Natural killer cell treated with Interleukin-12 subunit alpha and Interleukin-12 subunit beta and Interleukin-15 and Interleukin-18, amount 100 ng/mL, for 72 hours (primary cell): ENCODE results near the gene BAIAP3. TPM values are rescaled to one million over a fixed set of nuclear protein-coding genes. Genes with fewer than 3 reads are reported as not detected.

Source experiments
- ATAC-seq, 2 donors: fragments of 150-1000 bp; cut with Tn5 transposase in 1 of 2; sonication (Bioruptor Pico), chemical (Tn5 transposase) in 1 of 2; 2 replicates each; pipeline ENCODE4 v1.10.0; 2021
- DNase-seq: peaks from one replicate; pipeline ENCODE4 v3.0.0; 2022; ENCODE audit warnings: low spot score
- H3K27ac Mint-ChIP-seq, 2 donors: 1 replicate in 1 of 2; 2 replicates in 1 of 2; pipeline ENCODE4 v1.8.0; 2022; ENCODE audit warnings: mixed read lengths in 2 of 2, mild to moderate bottlenecking in 1 of 2, moderate library complexity in 1 of 2
- H3K27me3 Mint-ChIP-seq, 2 donors: 1 replicate in 1 of 2; 2 replicates in 1 of 2; pipeline ENCODE4 v1.8.0; 2022; ENCODE audit warnings: mixed read lengths in 2 of 2
- H3K36me3 Mint-ChIP-seq: one replicate; pipeline ENCODE4 v1.8.0; 2022; ENCODE audit warnings: mixed read lengths
- H3K4me1 Mint-ChIP-seq, 2 donors: 1 replicate in 1 of 2; 2 replicates in 1 of 2; pipeline ENCODE4 v1.8.0; 2022; ENCODE audit warnings: low read depth in 2 of 2, mixed read lengths in 2 of 2, mild to moderate bottlenecking in 1 of 2
- H3K4me3 Mint-ChIP-seq: one replicate; pipeline ENCODE4 v1.8.0; 2022; ENCODE audit warnings: mixed read lengths
- H3K9me3 Mint-ChIP-seq: 2 replicates; pipeline ENCODE4 v1.8.0; 2022; ENCODE audit warnings: mixed read lengths
- total RNA-seq, 2 donors: library from RNA; stranded (reverse); gene quantifications; one replicate each; pipeline ENCODE4 v1.2.3, GENCODE V29; 2022

Gene BAIAP3
- total RNA-seq, 2 donors from 2014 or later: 0.17 to 0.31 TPM

DNA sequence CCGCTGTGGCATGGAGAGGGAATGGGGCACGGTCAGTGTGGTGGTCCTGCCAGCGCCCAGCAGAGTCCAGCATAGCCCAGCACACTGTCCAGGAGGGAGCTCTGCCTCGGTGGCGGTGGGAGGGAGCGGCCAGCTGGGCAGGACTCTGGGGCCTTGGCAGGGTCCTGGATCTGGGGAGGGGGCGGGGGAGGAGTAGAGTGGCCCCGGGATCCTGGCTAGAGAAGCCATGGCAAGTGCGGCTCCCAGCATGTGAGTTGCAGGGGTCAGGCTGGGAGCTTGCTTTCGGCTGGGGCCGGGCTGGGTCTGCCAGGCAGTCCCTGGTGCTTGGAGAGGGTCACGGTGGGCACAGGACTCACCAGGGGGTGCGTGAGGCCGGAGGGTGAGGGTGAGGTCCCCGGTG is 22.1 kb downstream of the BAIAP3 start:
- no peak for ATAC-seq
- no peaks in the 10 kb centered on the region for H3K36me3 Mint-ChIP-seq
- H3K9me3 Mint-ChIP-seq: no peaks in the 10 kb centered on the region
- no peak overlapping the region for H3K4me3 Mint-ChIP-seq
- H3K27me3 Mint-ChIP-seq: no peaks in the 10 kb centered on the region
- no peak for DNase-seq
- peaks cover 23 to 29% of the 10 kb centered on the region in 2 donors for H3K4me1 Mint-ChIP-seq
- H3K27ac Mint-ChIP-seq: no peak overlapping the region

DNA sequence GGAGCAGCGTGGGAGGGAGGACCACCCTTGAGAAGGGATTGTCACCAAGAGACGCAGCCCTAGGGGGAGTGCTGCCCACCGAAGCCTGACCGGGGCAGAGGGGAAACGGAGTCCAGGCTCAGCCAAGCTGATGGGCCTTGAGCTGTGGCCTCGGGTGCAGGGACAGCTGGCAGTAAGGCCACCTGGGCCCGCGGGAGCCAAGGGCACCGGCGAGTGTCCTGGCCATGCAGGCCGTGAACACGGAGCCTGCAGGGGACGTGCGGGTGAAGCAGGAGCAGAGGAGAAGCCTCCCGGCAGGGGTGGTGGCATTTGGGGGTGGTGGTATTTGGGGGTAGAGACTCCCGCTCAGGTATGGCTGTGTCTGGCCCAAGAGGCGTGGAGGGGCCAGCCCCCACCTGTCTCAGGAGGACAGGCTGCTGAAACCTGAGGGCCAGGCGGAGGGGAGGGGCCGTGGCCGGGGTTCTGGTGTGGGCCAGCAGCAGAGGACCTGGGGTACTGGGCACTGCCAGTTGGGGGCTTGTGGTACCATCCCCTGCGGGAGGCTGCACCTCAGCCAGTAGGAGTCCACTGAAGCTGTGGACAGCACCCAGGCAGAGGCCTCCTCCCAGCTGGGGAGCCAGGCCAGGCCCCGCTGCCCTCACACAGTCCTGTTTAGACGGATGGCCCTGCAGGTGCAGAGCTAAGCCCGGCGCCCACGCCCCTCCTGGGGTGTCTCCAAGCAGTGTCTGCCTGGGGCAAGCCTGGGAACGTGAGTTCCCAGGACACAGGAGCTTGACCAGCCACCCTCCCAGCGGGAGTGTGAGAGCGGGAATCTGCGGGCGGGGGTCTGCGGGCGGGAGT is 22.8 kb downstream of the BAIAP3 start:
- ATAC-seq (no peak), DNase-seq (no peak)
- H3K4me3 Mint-ChIP-seq: no peak overlapping the region
- no peaks in the 10 kb centered on the region for H3K36me3 Mint-ChIP-seq
- H3K9me3 Mint-ChIP-seq: no peaks in the 10 kb centered on the region
- H3K27ac Mint-ChIP-seq: no peak overlapping the region
- peaks cover 22 to 27% of the 10 kb centered on the region in 2 donors for H3K4me1 Mint-ChIP-seq
- no peaks in the 10 kb centered on the region for H3K27me3 Mint-ChIP-seq

DNA sequence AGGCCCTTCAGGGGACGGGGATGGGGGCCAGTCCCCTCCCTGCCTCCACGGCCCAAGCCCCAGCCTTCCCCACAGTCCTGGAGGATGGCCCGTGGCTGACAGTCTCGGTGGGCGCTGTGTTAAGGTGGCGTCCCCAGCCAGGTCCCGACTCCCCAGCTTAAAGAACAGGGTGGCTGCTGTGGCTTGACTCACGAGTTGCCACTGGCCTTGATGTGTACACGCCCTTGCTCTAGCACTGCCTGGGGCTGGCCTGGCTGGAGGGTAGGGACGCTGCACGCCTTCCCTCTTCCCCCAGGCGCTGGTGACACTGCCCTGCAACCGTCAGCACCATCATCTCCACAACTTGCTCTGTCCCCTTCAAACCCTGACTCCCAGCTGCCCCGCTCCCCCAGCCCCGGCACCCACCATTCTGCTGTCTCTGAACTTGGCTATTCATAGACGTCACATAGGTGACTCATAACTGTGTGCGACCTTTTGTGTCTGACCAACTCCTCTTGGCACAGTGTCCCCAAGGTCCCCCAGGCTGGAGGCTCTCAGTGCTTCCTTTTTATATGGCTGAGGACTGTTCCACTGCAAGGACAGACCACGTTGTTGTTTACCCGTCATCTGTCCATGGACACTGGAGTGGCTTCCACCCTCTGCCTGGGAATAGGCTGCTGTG is 24.6 kb downstream of the BAIAP3 start:
- no peaks in the 10 kb centered on the region for H3K27me3 Mint-ChIP-seq
- no peaks in the 10 kb centered on the region for H3K36me3 Mint-ChIP-seq
- ATAC-seq: peak in 1 of 2 donors; percentile 7

DNA sequence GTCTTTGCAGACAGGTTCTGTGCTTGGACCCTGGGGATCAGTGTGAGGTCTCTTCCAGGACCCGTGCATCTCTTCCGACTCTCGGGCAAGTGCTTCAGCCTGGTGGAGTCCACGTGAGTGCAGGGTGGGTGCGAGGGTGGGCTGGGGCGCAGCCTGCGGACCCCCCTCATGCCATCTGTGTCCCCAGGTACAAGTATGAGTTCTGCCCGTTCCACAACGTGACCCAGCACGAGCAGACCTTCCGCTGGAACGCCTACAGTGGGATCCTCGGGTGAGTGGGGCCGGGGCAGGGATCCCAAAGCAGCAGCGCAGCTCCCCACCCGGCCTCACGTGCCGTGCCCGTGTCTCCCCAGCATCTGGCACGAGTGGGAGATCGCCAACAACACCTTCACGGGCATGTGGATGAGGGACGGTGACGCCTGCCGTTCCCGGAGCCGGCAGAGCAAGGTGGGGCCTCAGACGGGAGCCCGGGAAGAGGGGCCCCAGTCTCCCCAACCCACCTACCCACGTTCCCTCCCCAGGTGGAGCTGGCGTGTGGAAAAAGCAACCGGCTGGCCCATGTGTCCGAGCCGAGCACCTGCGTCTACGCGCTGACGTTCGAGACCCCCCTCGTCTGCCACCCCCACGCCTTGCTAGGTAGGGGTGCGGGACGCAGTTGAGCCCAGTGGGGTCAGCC is 28.4 kb downstream of the BAIAP3 start:
- H3K4me1 Mint-ChIP-seq: peaks cover 0 to 6% of the 10 kb centered on the region in 2 donors
- no peak overlapping the region for H3K27ac Mint-ChIP-seq
- H3K36me3 Mint-ChIP-seq: peaks cover 4% of the 10 kb centered on the region
- H3K4me3 Mint-ChIP-seq: no peak overlapping the region
- H3K9me3 Mint-ChIP-seq: no peaks in the 10 kb centered on the region
- ATAC-seq: no peak
- no peak for DNase-seq
- no peaks in the 10 kb centered on the region for H3K27me3 Mint-ChIP-seq

More for the DNA sequence above, 24.6 kb downstream of the BAIAP3 start:
- Mint-ChIP-seq H3K27ac (no peak overlapping the region), H3K9me3 (no peaks in the 10 kb centered on the region), H3K4me3 (no peak overlapping the region), H3K4me1 (peaks cover 15 to 18% of the 10 kb centered on the region in 2 donors)
- DNase-seq: peak; percentile 54

DNA sequence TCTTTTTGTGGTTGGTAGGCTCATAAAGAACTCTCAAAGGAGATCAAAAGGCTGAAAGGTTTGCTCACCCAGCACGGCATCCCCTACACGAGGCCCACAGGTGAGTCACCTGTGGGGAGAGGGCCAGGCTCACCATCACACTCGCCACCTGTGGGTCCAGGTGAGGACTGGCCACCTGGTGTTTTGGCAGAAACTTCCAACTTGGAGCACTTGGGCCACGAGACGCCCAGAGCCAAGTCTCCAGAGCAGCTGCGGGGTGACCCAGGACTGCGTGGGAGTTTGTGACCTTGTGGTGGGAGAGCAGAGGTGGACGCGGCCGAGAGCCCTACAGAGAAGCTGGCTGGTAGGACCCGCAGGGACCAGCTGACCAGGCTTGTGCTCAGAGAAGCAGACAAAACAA is 29.4 kb downstream of the BAIAP3 start:
- H3K4me3 Mint-ChIP-seq: no peak overlapping the region
- H3K27me3 Mint-ChIP-seq: no peaks in the 10 kb centered on the region
- H3K36me3 Mint-ChIP-seq: peaks cover 4% of the 10 kb centered on the region

DNA sequence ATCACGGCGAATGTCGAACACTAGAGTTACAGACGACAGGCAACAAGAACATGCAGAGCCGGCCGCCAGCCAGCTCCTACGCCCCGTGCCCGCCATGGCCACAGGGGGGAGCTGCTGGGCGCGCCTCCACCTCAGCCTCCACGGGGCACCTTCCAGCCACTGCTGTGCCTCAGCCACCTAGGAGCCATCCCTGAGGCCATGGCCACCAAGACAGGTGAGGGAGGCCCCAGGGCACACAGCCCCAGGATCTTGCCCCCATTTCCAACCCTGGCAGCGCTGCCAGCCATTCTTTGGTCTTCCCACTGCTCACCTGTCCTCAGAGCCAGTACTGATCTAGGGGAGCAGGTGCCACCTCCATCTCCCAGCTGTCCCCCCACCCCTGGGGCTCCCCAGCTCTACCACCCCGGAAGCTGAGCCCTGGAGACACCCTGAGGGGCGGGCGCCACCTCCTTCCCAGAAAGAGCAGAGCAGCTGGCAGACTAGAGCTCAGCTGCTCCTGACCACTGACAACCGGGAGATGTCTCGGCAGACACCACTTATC is 30.1 kb downstream of the BAIAP3 start:
- ATAC-seq (peak; percentile 77 to 83), DNase-seq (peak; percentile 76)
- H3K4me1 Mint-ChIP-seq: peaks cover 0 to 3% of the 10 kb centered on the region in 2 donors
- no peak overlapping the region for H3K4me3 Mint-ChIP-seq
- H3K9me3 Mint-ChIP-seq: no peaks in the 10 kb centered on the region
- no peak overlapping the region for H3K27ac Mint-ChIP-seq
- H3K27me3 Mint-ChIP-seq: no peaks in the 10 kb centered on the region
- peaks cover 4% of the 10 kb centered on the region for H3K36me3 Mint-ChIP-seq

More for the DNA sequence above, 29.4 kb downstream of the BAIAP3 start:
- Mint-ChIP-seq H3K4me1 (peaks cover 0 to 6% of the 10 kb centered on the region in 2 donors), H3K9me3 (no peaks in the 10 kb centered on the region), H3K27ac (no peak overlapping the region)
- ATAC-seq: no peak
- no peak for DNase-seq

DNA sequence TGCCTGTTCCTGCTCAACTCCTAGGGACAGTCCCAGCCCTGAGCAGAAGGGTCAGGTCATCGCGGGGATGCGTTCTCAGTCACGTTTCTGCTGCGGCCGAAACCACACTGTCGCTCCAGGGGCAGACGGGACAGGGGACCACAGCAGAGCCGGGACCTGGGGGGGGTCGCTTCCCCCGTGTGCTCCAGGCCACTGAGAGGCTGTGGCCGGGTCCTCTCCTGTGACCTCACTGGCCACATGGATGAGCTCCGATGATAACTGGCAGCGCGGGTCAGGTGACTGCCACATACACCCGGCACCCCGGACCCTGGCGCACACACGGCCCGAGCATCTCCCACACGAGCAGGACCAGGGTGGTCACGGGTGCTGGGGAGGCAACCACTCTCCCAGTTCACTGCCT is 31.1 kb downstream of the BAIAP3 start:
- ATAC-seq: no peak
- H3K36me3 Mint-ChIP-seq: peaks cover 4% of the 10 kb centered on the region
- peaks cover 0 to 3% of the 10 kb centered on the region in 2 donors for H3K4me1 Mint-ChIP-seq
- DNase-seq: no peak
- no peaks in the 10 kb centered on the region for H3K9me3 Mint-ChIP-seq
- no peak overlapping the region for H3K27ac Mint-ChIP-seq
- no peak overlapping the region for H3K4me3 Mint-ChIP-seq
- H3K27me3 Mint-ChIP-seq: no peaks in the 10 kb centered on the region

DNA sequence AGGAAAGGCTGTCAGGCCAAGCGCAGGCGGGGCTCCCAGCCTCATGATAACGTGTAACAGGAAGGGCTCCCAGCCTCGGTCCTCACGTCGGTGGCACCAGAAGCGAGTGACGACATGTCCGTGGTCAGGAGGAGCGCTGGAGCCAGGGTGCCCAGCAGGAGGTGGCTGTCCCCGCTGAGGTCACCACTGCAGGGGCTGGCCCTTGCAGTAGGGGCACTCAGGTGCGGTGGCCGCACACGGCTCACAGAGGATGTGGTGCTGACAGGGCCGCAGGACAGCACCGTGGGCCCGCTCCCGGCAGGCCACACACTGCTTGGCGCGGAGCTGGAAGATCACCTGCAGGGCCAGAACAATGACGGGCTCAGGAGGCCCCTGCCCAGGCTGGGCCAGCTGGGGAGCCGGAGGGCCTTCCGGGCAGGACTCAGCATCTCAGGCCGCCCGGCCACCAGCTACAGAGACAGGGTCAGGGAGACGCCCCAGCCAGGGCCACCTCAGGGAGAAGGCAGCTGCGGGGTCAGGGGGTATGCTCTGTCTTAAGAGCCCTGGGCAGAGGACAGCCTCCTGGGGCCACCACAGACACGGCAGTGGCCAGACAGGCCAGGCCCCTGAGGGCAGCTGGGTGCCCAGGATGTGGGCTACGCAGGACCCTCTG is 32.7 kb downstream of the BAIAP3 start:
- no peak overlapping the region for H3K27ac Mint-ChIP-seq
- no peak overlapping the region for H3K4me3 Mint-ChIP-seq
- H3K27me3 Mint-ChIP-seq: no peaks in the 10 kb centered on the region
- H3K36me3 Mint-ChIP-seq: peaks cover 4% of the 10 kb centered on the region
- no peak for ATAC-seq
- no peak for DNase-seq
- H3K9me3 Mint-ChIP-seq: no peaks in the 10 kb centered on the region
- peaks cover 0 to 3% of the 10 kb centered on the region in 2 donors for H3K4me1 Mint-ChIP-seq

DNA sequence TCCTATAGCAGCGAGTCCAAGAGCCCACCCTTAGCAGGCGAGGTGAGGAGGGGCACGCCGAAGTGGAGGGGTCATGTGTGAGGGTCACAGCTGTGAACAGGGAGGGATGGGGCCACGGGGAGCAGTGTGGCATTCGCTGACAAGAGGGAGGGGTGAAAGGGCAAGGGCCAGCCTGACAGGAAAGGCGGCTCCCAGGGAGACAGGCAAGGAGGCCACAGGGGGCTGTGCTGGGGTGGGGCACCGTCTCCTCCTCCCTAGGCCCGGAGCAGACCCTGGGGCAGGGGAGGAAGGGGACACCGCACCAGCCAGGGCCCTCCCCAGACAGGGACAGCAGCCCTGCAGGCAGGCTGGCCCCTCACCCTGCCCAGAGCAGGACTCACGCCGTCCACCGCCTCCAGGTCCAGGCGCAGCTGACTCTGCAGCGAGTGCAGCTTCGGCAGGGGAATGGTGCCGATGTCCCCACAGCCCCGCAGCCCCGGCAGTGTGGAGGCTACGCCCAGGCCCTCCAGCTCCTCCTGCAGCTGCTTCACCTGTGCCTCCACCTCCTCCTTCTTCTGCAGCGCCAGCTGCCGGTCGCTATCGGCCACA is 33.4 kb downstream of the BAIAP3 start:
- peak in 1 of 2 donors; percentile 29 for ATAC-seq
- no peak overlapping the region for H3K4me3 Mint-ChIP-seq
- H3K27ac Mint-ChIP-seq: no peak overlapping the region
- no peaks in the 10 kb centered on the region for H3K27me3 Mint-ChIP-seq
- no peak for DNase-seq
- H3K9me3 Mint-ChIP-seq: no peaks in the 10 kb centered on the region
- peaks cover 0 to 3% of the 10 kb centered on the region in 2 donors for H3K4me1 Mint-ChIP-seq
- H3K36me3 Mint-ChIP-seq: peaks cover 4% of the 10 kb centered on the region

DNA sequence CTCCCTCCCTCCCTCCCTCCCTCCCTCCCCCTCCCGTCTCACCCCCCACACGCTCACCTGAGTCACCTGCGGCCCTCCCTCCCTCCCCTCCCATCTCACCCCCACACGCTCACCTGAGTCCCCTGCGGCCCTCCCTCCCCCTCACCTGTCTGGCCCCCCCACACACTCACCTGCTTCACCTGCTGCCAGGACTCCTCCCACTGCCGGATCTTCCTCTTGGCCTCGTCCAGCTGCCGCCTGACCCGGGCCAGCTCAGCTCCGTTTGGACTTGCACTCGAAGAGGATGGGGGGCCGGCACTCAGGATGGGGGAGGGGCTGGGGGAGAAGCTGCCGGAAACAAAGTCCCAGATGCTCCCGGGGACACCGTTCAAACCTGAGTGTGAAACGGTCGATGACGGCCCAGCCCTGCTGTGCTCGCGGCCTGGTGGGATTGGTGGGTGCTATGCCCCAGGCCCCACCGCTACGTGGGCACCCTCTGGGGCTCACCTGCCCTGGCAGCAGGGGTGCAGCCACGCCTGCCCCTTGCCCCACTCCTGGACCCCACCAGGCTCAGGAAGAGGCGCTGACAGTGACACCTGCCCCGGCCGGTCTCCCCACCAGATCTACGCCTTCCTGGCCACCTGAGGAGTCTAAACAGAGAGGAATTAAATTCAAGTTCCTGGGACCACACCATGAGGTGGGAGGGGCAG is 34.2 kb downstream of the BAIAP3 start:
- Mint-ChIP-seq H3K27me3 (no peaks in the 10 kb centered on the region), H3K27ac (no peak overlapping the region), H3K4me1 (peaks cover 0 to 3% of the 10 kb centered on the region in 2 donors), H3K9me3 (no peaks in the 10 kb centered on the region), H3K4me3 (no peak overlapping the region), H3K36me3 (peaks cover 4% of the 10 kb centered on the region)
- ATAC-seq: no peak
- no peak for DNase-seq

DNA sequence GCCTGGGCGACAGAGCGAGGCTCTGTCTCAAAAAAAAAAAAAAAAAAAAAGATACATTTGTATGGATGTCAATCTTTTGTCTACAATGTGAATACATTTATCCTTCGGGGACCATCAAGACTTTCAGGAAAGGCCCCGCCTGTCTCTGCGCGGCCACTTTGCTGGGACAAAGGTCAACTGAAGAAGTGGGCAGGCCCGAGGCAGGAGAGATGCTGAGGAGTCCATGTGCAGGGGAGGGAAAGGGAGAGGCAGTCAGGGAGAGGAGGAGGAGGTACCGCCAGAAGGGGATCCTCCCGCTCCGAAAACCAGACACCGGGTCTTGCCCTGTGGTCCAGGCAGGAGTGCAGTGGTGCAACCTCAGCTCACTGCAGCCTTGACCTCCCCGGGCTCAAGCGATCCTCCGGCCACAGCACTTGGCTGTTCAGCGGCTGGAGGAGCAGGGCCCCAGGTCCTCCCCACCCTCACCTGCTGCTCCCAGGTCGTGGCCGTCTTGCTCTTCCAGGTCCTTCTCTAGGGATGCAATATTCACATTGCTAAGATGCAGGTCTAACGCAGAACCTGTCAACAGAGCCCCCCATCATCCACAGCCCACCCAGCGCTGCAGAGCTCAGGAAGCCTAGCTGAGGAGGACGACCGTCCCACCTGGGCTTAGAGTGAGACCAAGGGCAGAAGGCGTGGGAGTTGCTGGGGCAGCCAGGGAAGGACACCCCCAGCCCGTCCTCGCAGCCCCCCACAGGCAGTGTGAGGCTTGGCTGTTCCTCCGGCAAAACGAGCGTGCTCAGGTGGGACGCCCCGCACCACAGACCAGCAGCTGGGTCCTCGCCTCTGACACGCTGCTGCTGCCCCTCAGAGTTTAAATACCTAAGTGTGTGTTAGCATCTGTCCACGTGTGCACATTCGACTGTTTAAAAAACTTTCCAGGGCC is 37.9 kb downstream of the BAIAP3 start:
- Mint-ChIP-seq H3K27me3 (no peaks in the 10 kb centered on the region), H3K36me3 (no peaks in the 10 kb centered on the region), H3K4me1 (no peaks in the 10 kb centered on the region), H3K9me3 (no peaks in the 10 kb centered on the region), H3K4me3 (no peak overlapping the region), H3K27ac (no peak overlapping the region)
- DNase-seq: no peak
- ATAC-seq: no peak
